Right atrium auricular region (tissue), 2 donors: Measurements from ENCODE around the gene TAS1R1. TPM values are rescaled to one million over a fixed set of nuclear protein-coding genes. Genes with fewer than 3 reads are reported as not detected.

Experiments used
- DNase-seq: peaks from one replicate; pipeline ENCODE4 v3.0.0-alpha.2; 2019; ENCODE audit warnings: low spot score
- H3K27ac ChIP-seq, 2 donors: fragments of 200-600 bp; sonication (generic); 1 replicate in 1 of 2; 2 replicates in 1 of 2; pipeline ENCODE4 v1.5.1; 2016 to 2019
- H3K27me3 ChIP-seq, 2 donors: fragments of 200-600 bp; sonication (generic); one replicate each; pipeline versions ENCODE4 v1.5.1 to v1.6.0; 2017 to 2019
- H3K36me3 ChIP-seq: fragments of 200-600 bp; sonication (generic); one replicate; pipeline ENCODE4 v1.5.1; 2016
- H3K4me1 ChIP-seq, 2 donors: fragments of 200-600 bp; sonication (generic); one replicate each; pipeline versions ENCODE4 v1.5.1 to v1.6.0; 2017 to 2019
- H3K4me3 ChIP-seq, 2 donors: fragments of 200-600 bp; sonication (generic); 1 replicate in 1 of 2; 2 replicates in 1 of 2; pipeline ENCODE4 v1.5.1; 2017 to 2019; ENCODE audit warnings: mild to moderate bottlenecking in 1 of 2, moderate library complexity in 1 of 2
- H3K9me3 ChIP-seq, 2 donors: fragments of 200-600 bp; sonication (generic); one replicate each; pipeline ENCODE4 v1.5.1; 2019
- total RNA-seq, 2 donors: library from RNA; depleted of rRNA; stranded (reverse); fragments of >200 nt; gene quantifications; one replicate each; pipeline ENCODE4 v1.1.0, GENCODE V29; 2016
- TF ChIP-seq, protein P1 (sequence below), 2 donors: fragments of 200-600 bp; sonication (generic); IDR thresholded peaks; one replicate each; pipeline ENCODE4 v1.5.1; 2019; ENCODE audit warnings: antibody characterized with exemption in 2 of 2

Gene TAS1R1
- total RNA-seq, 2 donors from 2014 or later = not detected

DNA sequence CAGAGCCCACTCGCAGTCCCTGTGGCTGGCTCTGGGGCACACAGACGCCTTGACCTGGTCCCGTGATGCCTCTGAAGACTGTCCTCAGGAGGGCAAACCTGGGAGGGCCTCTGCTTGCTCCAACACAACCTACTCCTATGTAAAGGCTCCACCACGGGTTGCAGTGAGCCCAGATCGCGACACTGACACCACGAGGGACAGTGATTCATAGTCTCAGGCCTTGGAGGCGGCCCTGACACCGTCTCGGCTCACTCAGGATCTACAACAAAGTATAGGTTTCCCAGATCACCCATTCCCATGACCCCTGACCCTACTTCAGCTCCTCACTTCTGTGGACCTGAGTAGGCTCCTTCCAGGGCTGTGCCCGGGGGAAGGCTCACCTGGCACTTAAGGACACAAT, 28.8 kb upstream of the TAS1R1 start:
- Histone ChIP-seq H3K27ac (no peak overlapping the region), H3K9me3 (no peaks in the 10 kb centered on the region), H3K4me1 (no peaks in the 10 kb centered on the region), H3K36me3 (peaks cover 52% of the 10 kb centered on the region), H3K4me3 (no peak overlapping the region), H3K27me3 (no peaks in the 10 kb centered on the region)
- TF ChIP-seq, protein P1, sequence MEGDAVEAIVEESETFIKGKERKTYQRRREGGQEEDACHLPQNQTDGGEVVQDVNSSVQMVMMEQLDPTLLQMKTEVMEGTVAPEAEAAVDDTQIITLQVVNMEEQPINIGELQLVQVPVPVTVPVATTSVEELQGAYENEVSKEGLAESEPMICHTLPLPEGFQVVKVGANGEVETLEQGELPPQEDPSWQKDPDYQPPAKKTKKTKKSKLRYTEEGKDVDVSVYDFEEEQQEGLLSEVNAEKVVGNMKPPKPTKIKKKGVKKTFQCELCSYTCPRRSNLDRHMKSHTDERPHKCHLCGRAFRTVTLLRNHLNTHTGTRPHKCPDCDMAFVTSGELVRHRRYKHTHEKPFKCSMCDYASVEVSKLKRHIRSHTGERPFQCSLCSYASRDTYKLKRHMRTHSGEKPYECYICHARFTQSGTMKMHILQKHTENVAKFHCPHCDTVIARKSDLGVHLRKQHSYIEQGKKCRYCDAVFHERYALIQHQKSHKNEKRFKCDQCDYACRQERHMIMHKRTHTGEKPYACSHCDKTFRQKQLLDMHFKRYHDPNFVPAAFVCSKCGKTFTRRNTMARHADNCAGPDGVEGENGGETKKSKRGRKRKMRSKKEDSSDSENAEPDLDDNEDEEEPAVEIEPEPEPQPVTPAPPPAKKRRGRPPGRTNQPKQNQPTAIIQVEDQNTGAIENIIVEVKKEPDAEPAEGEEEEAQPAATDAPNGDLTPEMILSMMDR (IDR thresholded peaks at IDR 0.05) = no peak
- DNase-seq = no peak

DNA sequence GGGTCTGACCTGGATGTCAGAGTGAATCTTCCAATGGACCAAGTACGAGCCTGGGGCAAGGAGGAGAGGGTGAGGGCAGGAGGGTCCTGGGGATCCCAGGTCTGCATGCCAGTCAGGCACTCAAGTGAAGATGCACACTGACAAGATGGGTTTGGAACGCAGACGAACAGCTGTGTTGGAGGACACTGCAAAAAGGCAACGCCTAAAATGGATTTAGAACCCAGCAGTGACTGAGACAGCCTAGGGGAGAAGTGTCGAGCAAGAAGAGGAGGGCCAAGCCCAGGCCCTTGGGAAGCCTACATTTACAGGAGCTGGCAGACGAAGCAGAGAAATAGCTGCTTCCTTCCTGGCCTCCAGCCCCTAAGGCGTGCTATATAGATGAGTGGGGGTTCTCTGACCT, 26.6 kb upstream of the TAS1R1 start:
- Histone ChIP-seq H3K4me1 (no peaks in the 10 kb centered on the region), H3K36me3 (peaks cover 73% of the 10 kb centered on the region), H3K4me3 (no peak overlapping the region), H3K27me3 (no peaks in the 10 kb centered on the region), H3K9me3 (no peaks in the 10 kb centered on the region), H3K27ac (no peak overlapping the region)
- TF ChIP-seq, protein P1 (IDR thresholded peaks at IDR 0.05) = no peak
- no peak for DNase-seq

DNA sequence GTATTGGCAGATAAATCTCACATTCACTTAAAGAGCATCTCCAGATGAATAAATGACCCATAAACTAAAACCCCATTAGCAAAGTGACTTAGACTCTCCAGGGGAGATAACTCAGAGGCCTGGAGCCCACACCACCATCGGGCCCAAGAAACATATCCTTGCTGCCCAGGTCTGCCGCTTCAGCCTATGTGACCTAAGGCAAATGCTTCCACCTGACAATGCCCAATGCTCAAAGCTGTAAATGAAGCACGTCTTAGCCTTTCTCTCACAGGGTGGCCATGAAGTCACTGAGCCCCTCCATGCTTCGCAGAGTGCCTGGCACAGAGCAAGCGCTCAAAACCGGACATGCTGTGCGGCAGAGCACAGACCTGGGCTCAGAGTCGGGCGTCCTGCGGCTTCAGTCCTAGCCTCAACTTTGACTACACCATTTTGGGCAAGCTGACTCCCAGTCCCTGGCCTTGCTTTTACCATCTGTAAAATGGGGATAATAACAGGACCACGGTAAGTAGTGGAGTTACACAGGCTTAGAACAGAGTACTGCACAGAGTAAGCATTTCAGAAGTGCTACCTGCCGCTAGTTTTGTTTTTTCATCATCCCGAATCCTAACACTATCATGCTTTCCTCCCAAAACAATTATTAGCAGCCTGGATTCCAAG, 24.5 kb upstream of the TAS1R1 start:
- Histone ChIP-seq H3K27me3 (no peaks in the 10 kb centered on the region), H3K4me3 (no peak overlapping the region), H3K36me3 (peaks cover 78% of the 10 kb centered on the region), H3K4me1 (no peaks in the 10 kb centered on the region), H3K27ac (no peak overlapping the region), H3K9me3 (no peaks in the 10 kb centered on the region)
- DNase-seq = no peak
- TF ChIP-seq, protein P1 (IDR thresholded peaks at IDR 0.05) = no peak

DNA sequence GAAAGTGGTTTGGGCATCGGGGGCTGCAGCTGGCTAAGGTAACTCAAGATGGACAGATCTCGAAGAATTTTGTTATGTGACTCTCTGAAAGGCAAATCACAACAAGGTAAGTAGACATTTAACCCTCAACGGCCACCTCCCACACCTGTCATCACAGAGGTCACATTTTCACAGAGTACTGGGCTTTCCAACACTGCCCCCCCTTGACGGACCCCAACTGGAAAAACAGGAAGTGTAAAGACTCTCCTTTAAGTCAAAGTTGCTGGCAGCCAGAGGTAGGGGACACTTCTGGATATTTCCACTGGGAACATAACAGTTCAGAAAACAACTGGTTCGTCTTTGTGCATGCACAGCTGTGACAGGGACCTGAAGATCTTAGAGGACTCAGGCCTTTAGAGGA, 23.1 kb upstream of the TAS1R1 start:
- Histone ChIP-seq H3K4me1 (no peaks in the 10 kb centered on the region), H3K9me3 (no peaks in the 10 kb centered on the region), H3K36me3 (peaks cover 65% of the 10 kb centered on the region), H3K4me3 (no peak overlapping the region), H3K27me3 (no peaks in the 10 kb centered on the region), H3K27ac (no peak overlapping the region)
- TF ChIP-seq, protein P1 (IDR thresholded peaks at IDR 0.05) = no peak
- DNase-seq = no peak

DNA sequence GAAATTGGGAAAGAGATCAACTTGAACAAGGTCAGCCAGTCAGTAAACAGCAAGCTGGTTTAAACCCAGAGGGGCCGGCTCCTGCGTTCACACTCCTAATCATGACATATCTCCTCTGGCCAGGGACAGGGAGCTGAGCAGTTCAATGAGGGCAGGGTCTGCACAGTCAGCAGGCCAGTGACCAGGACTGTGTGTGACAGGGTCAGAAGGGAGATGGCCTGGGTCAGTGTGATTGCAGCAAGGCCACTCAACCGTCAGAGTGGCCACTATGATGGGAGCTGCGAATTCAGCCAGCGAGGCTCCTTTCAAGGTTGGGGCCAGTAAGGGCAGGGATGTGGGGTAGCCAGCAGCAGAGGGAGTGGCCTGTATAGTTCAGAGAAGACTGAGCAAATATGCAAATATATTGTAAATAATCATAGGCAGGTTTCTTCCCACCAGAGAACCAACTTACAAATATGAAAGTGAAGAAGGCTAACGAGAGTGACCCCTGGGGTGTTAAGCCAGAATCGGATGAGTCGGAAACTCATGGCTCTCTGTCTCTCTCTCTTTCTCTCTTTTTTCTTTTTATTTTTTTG, 20.8 kb upstream of the TAS1R1 start:
- Histone ChIP-seq H3K27me3 (no peaks in the 10 kb centered on the region), H3K9me3 (no peaks in the 10 kb centered on the region), H3K27ac (no peak overlapping the region), H3K4me1 (no peaks in the 10 kb centered on the region), H3K4me3 (no peak overlapping the region), H3K36me3 (peaks cover 48% of the 10 kb centered on the region)
- TF ChIP-seq, protein P1 (IDR thresholded peaks at IDR 0.05) = no peak
- no peak for DNase-seq

DNA sequence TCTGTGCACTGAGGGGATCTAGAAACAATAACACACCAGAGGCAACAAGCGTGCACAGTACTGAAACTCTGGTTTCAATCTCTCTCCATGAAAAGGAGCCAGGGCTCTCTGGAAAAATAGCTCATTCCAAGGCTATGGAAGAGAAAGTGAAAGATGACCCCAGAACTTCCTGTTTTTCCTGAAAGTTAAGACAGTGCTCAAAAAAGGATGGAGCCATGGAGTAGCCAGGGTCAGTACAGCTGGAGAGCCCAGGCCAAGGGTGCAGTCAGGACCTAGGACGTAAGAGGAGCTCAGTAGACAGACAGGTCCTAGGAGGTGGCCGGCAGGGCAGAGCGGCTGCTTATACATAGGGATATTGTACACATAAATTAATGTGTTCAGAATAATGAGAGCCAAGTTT, 19.9 kb upstream of the TAS1R1 start:
- no peaks in the 10 kb centered on the region for H3K27me3 ChIP-seq
- H3K4me3 ChIP-seq = no peak overlapping the region
- H3K4me1 ChIP-seq = no peaks in the 10 kb centered on the region
- no peaks in the 10 kb centered on the region for H3K9me3 ChIP-seq
- peaks cover 42% of the 10 kb centered on the region for H3K36me3 ChIP-seq
- no peak overlapping the region for H3K27ac ChIP-seq
- TF ChIP-seq, protein P1 (IDR thresholded peaks at IDR 0.05) = no peak
- no peak for DNase-seq
